CD14-positive monocyte (primary cell): ENCODE data around the gene ETFB. TPM values are rescaled to one million over a fixed set of nuclear protein-coding genes. Genes with fewer than 3 reads are reported as not detected.
A peak's percentile ranks its signal among the peaks of the same experiment; 100 is the strongest.

Experiments
- DNase-seq, 3 donors: peaks; one replicate each; pipeline ENCODE4 v3.0.0-alpha.2; 2011 to 2022
- H2AFZ ChIP-seq: 2 replicates; pipeline ENCODE4 v1.6.0; 2012; ENCODE audit warnings: mild to moderate bottlenecking, low read depth, low read length, inconsistent platforms; ENCODE audit not compliant: insufficient read depth, poor library complexity, severe bottlenecking
- H3K27ac ChIP-seq, 2 donors: 1 replicate in 1 of 2; 2 replicates in 1 of 2; pipeline ENCODE4 v1.5.1; 2012 to 2013; ENCODE audit warnings: low read length in 2 of 2, control low read depth in 1 of 2, inconsistent platforms in 1 of 2, low read depth in 1 of 2, mild to moderate bottlenecking in 1 of 2
- H3K27me3 ChIP-seq, 2 donors: one replicate each; pipeline versions ENCODE4 v1.6.0 to v1.6.1; 2011 to 2013; ENCODE audit warnings: low read length in 2 of 2; ENCODE audit not compliant: control insufficient read depth in 2 of 2, insufficient read depth in 2 of 2
- H3K36me3 ChIP-seq, 2 donors: replicated peaks in 1 of 2; 1 replicate in 1 of 2; 2 replicates in 1 of 2; pipeline versions ENCODE4 v1.5.1 to v1.6.1; 2012 to 2013; ENCODE audit warnings: low read length in 2 of 2, control low read depth in 1 of 2, inconsistent platforms in 1 of 2, mild to moderate bottlenecking in 1 of 2; ENCODE audit not compliant: insufficient read depth in 2 of 2, control insufficient read depth in 1 of 2
- H3K4me1 ChIP-seq, 2 donors: 1 replicate in 1 of 2; 2 replicates in 1 of 2; pipeline versions ENCODE4 v1.5.1 to v1.6.1; 2012 to 2013; ENCODE audit warnings: low read length in 2 of 2, control low read depth in 1 of 2, inconsistent platforms in 1 of 2, mild to moderate bottlenecking in 1 of 2, moderate library complexity in 1 of 2; ENCODE audit not compliant: insufficient read depth in 2 of 2, control insufficient read depth in 1 of 2
- H3K4me2 ChIP-seq: replicated peaks from 2 replicates; pipeline ENCODE3; 2012; ENCODE audit warnings: low read length, moderate library complexity, mild to moderate bottlenecking; ENCODE audit not compliant: poor library complexity, severe bottlenecking; ENCODE audit errors: extremely low read depth
- H3K4me3 ChIP-seq, 3 experiments: fragments of 200-600 bp in 1 of 3; sonication (generic) in 1 of 3; replicated peaks in 1 of 3; 1 replicate in 2 of 3; 2 replicates in 1 of 3; pipeline ENCODE4 v1.5.1; 2011 to 2013; ENCODE audit warnings: low read length in 3 of 3, mild to moderate bottlenecking in 3 of 3, control low read depth in 2 of 3, low read depth in 2 of 3, inconsistent platforms in 1 of 3, moderate library complexity in 1 of 3
- H3K79me2 ChIP-seq: 2 replicates; pipeline ENCODE4 v1.6.0; 2012; ENCODE audit warnings: mild to moderate bottlenecking, control low read depth, inconsistent platforms, low read length, moderate library complexity; ENCODE audit not compliant: insufficient read depth
- H3K9ac ChIP-seq: 2 replicates; pipeline ENCODE4 v1.6.0; 2017; ENCODE audit warnings: low read length, mild to moderate bottlenecking; ENCODE audit not compliant: insufficient read depth, poor library complexity, severe bottlenecking
- H3K9me3 ChIP-seq, 2 donors: replicated peaks in 1 of 2; 1 replicate in 1 of 2; 2 replicates in 1 of 2; pipeline versions ENCODE4 v1.5.1 to v1.6.1; 2012 to 2013; ENCODE audit warnings: low read length in 2 of 2, control low read depth in 1 of 2; ENCODE audit not compliant: control insufficient read depth in 1 of 2, insufficient read depth in 1 of 2
- H4K20me1 ChIP-seq: 2 replicates; pipeline ENCODE4 v1.6.0; 2012; ENCODE audit warnings: mild to moderate bottlenecking, low read length, control low read depth, moderate library complexity; ENCODE audit not compliant: insufficient read depth
- H3K27ac Mint-ChIP-seq, 7 donors: one replicate each; pipeline ENCODE4 v1.8.0; 2020; ENCODE audit warnings: mild to moderate bottlenecking in 7 of 7, mixed read lengths in 7 of 7, moderate library complexity in 6 of 7, inconsistent platforms in 2 of 7
- H3K27me3 Mint-ChIP-seq, 3 donors: one replicate each; pipeline ENCODE4 v1.8.0; 2021 to 2022; ENCODE audit warnings: low read depth in 3 of 3, mild to moderate bottlenecking in 3 of 3, mixed read lengths in 3 of 3, moderate library complexity in 3 of 3, inconsistent platforms in 1 of 3
- H3K36me3 Mint-ChIP-seq, 2 donors: one replicate each; pipeline ENCODE4 v1.8.0; 2020; ENCODE audit warnings: mixed read lengths in 2 of 2, inconsistent platforms in 1 of 2, mild to moderate bottlenecking in 1 of 2
- H3K4me1 Mint-ChIP-seq: one replicate; pipeline ENCODE4 v1.8.0; 2020; ENCODE audit warnings: mild to moderate bottlenecking, mixed read lengths
- H3K4me3 Mint-ChIP-seq, 2 donors: one replicate each; pipeline ENCODE4 v1.8.0; 2020; ENCODE audit warnings: mild to moderate bottlenecking in 2 of 2, mixed read lengths in 2 of 2, moderate library complexity in 1 of 2
- H3K9me3 Mint-ChIP-seq, 7 donors: one replicate each; pipeline ENCODE4 v1.8.0; 2020 to 2022; ENCODE audit warnings: mixed read lengths in 7 of 7, mild to moderate bottlenecking in 6 of 7, moderate library complexity in 6 of 7, inconsistent platforms in 2 of 7
- WGBS: methylation state at CpG from one replicate; pipeline ENCODE4 v1.1.5; 2013; ENCODE audit warnings: missing lambda C conversion rate; ENCODE audit not compliant: insufficient coverage; 5-methylcytosine and 5-hydroxymethylcytosine counted together
- intact Hi-C, 2 donors: fragments of 100-400 bp; cut with micrococcal nuclease; formaldehyde crosslinking; loops; one replicate each; pipeline versions ENCODE4 v1.15.0 to v1.15.1; 2023
- polyA plus RNA-seq, 3 donors: library from polyadenylated mRNA; depleted of rRNA in 1 of 3; unstranded in 2 of 3; stranded (reverse) in 1 of 3; fragments of 300-500 nt in 2 of 3; fragments of >200 nt in 1 of 3; fragmentation: Illumina TruSeq in 2 of 3; gene quantifications; 1 replicate in 2 of 3; 2 replicates in 1 of 3; pipeline ENCODE4 v1.2.3, GENCODE V29; 2012 to 2021
- TF ChIP-seq, protein P1 (sequence below): fragments of 200-600 bp; IDR thresholded peaks from one replicate; pipeline ENCODE4 v1.8.0; 2022; ENCODE audit warnings: antibody characterized with exemption, mild to moderate bottlenecking

ETFB gene
- polyA plus RNA-seq, 3 donors, result 51.0 to 72.1 (median 63.0) TPM

DNA sequence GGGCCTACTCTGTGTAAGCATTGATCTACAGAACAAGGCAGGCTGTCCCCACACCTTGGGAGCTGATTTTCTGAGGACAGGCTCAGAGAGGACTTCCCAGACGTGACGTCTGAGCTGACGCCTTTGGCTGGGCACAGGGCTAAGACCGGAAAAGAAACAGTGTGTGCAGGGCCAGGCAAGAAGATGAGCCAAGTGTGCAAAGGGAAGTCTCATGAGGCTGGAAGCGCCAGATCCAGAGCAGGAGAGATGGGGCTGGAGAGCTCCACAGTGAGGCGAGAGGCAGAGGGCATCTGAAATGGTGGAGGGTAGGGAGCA is 42.1 kb downstream of the ETFB start:
- Histone ChIP-seq H3K27me3 (peaks cover 12 to 42% of the 10 kb centered on the region in 2 donors), H3K36me3 (no peaks in the 10 kb centered on the region), H4K20me1 (no peaks in the 10 kb centered on the region), H3K27ac (no peak overlapping the region), H3K4me3 (no peak overlapping the region), H3K9ac (no peak overlapping the region), H3K4me2 (no peak overlapping the region), H2AFZ (no peak overlapping the region), H3K79me2 (no peaks in the 10 kb centered on the region), H3K4me1 (peaks cover 13 to 28% of the 10 kb centered on the region in 2 donors), H3K9me3 (no peaks in the 10 kb centered on the region)
- Mint-ChIP-seq H3K27ac (peak overlapping the region in 2 of 7 donors; percentile 6 to 19), H3K9me3 (peaks cover 0 to 19% (median 3%) of the 10 kb centered on the region in 7 donors), H3K36me3 (peaks cover 2% of the 10 kb centered on the region in 2 donors), H3K4me1 (peaks cover 28% of the 10 kb centered on the region), H3K27me3 (peaks cover 46 to 62% (median 55%) of the 10 kb centered on the region in 3 donors), H3K4me3 (peak overlapping the region in 1 of 2 donors; percentile 10)
- TF ChIP-seq, protein P1, sequence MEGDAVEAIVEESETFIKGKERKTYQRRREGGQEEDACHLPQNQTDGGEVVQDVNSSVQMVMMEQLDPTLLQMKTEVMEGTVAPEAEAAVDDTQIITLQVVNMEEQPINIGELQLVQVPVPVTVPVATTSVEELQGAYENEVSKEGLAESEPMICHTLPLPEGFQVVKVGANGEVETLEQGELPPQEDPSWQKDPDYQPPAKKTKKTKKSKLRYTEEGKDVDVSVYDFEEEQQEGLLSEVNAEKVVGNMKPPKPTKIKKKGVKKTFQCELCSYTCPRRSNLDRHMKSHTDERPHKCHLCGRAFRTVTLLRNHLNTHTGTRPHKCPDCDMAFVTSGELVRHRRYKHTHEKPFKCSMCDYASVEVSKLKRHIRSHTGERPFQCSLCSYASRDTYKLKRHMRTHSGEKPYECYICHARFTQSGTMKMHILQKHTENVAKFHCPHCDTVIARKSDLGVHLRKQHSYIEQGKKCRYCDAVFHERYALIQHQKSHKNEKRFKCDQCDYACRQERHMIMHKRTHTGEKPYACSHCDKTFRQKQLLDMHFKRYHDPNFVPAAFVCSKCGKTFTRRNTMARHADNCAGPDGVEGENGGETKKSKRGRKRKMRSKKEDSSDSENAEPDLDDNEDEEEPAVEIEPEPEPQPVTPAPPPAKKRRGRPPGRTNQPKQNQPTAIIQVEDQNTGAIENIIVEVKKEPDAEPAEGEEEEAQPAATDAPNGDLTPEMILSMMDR, result no peak
- intact Hi-C loops, result no loop called here
- WGBS, result 79% methylated on average over 6 of the region's 6 CpGs
- DNase-seq, result no peak

GRCh38 chr19:51323481-51324166 is 42.6 kb downstream of the ETFB start:
- H3K27ac ChIP-seq, result no peak overlapping the region
- H3K4me1 ChIP-seq, result peaks cover 13 to 28% of the 10 kb centered on the region in 2 donors
- peaks cover 28% of the 10 kb centered on the region for H3K4me1 Mint-ChIP-seq
- no peaks in the 10 kb centered on the region for H3K9me3 ChIP-seq
- peak overlapping the region in 1 of 2 donors; percentile 10 for H3K4me3 Mint-ChIP-seq
- no peak overlapping the region for H3K9ac ChIP-seq
- H2AFZ ChIP-seq, result no peak overlapping the region
- peaks cover 12 to 41% of the 10 kb centered on the region in 2 donors for H3K27me3 ChIP-seq
- no peak overlapping the region for H3K4me2 ChIP-seq
- no peak for DNase-seq
- H4K20me1 ChIP-seq, result no peaks in the 10 kb centered on the region
- no peaks in the 10 kb centered on the region for H3K79me2 ChIP-seq
- peaks cover 46 to 62% (median 56%) of the 10 kb centered on the region in 3 donors for H3K27me3 Mint-ChIP-seq
- TF ChIP-seq, protein P1, result no peak
- H3K9me3 Mint-ChIP-seq, result peaks cover 0 to 19% (median 3%) of the 10 kb centered on the region in 7 donors
- H3K4me3 ChIP-seq, result no peak overlapping the region
- no peaks in the 10 kb centered on the region for H3K36me3 ChIP-seq
- peaks cover 2% of the 10 kb centered on the region in 2 donors for H3K36me3 Mint-ChIP-seq
- intact Hi-C loops, result no loop called here
- peak overlapping the region in 2 of 7 donors; percentile 2 to 6 for H3K27ac Mint-ChIP-seq
- WGBS, result 76% methylated on average over 14 of the region's 29 CpGs
